ENCODE measurements around the gene FAM32A. TPM values are rescaled to one million over a fixed set of nuclear protein-coding genes. Genes with fewer than 3 reads are reported as not detected.

FAM32A gene
- total RNA-seq, 1 donor from 2014 or later: 90.1 TPM

DNA sequence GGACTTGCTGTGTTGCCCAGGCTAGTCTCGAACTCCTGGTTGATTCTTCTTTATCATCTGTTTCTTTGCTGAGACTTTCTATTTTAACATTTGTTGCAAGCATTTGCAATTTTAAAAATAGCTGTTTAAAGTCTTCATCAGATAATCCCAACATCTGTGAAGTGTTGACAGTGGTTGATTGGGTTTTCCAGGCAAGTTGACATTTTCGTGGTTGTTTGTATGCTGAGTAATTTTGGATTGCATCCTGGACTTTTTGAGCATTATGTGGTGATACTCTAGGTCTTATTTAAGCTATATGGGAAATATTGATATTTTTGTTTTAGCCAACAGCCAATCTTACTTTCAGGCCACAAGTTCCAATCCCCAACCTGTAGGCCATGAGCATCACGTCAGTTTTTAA lies 37.6 kb downstream of the FAM32A start:
- Mint-ChIP-seq H3K36me3 (ENCODE audit: low read depth, unreplicated experiment) (peaks cover 59% of the 10 kb centered on the region), H3K27me3 (ENCODE audit: unreplicated experiment) (peaks cover 2% of the 10 kb centered on the region), H3K9me3 (ENCODE audit: unreplicated experiment) (peaks cover 12% of the 10 kb centered on the region), H3K27ac (ENCODE audit: unreplicated experiment) (no peak overlapping the region), H3K4me3 (ENCODE audit: unreplicated experiment) (peak overlapping the region; percentile 56), H3K4me1 (ENCODE audit: unreplicated experiment) (no peaks in the 10 kb centered on the region)
- TF ChIP-seq, protein P1, sequence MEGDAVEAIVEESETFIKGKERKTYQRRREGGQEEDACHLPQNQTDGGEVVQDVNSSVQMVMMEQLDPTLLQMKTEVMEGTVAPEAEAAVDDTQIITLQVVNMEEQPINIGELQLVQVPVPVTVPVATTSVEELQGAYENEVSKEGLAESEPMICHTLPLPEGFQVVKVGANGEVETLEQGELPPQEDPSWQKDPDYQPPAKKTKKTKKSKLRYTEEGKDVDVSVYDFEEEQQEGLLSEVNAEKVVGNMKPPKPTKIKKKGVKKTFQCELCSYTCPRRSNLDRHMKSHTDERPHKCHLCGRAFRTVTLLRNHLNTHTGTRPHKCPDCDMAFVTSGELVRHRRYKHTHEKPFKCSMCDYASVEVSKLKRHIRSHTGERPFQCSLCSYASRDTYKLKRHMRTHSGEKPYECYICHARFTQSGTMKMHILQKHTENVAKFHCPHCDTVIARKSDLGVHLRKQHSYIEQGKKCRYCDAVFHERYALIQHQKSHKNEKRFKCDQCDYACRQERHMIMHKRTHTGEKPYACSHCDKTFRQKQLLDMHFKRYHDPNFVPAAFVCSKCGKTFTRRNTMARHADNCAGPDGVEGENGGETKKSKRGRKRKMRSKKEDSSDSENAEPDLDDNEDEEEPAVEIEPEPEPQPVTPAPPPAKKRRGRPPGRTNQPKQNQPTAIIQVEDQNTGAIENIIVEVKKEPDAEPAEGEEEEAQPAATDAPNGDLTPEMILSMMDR (IDR thresholded peaks at IDR 0.05; ENCODE audit: unreplicated experiment): no peak
- DNase-seq (ENCODE audit: low spot score): no peak

DNA sequence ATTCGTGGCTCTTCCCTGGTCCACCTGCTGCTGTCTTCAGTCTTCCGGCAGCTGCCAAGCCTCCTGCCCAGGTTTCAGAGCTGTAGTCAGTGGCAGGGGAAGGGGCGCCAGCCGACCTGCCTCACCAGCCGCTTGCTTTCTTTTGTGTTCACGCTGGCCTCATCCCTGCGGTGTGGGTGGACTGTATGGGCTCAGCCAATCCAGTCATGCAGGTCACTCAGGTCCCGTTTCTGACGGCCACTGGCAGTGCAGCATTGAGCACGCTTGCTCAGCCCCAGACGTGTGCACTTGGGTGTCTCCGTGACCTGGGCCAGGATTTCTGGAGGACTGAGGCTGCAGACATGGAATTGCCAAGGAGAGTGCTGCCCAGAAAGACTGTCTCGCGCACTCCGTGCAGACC lies 38.5 kb downstream of the FAM32A start:
- H3K27me3 Mint-ChIP-seq (ENCODE audit: unreplicated experiment): peaks cover 1% of the 10 kb centered on the region
- TF ChIP-seq, protein P1 (IDR thresholded peaks at IDR 0.05; ENCODE audit: unreplicated experiment): no peak
- H3K4me1 Mint-ChIP-seq (ENCODE audit: unreplicated experiment): no peaks in the 10 kb centered on the region
- H3K36me3 Mint-ChIP-seq (ENCODE audit: low read depth, unreplicated experiment): peaks cover 49% of the 10 kb centered on the region
- H3K27ac Mint-ChIP-seq (ENCODE audit: unreplicated experiment): no peak overlapping the region
- no peak for DNase-seq (ENCODE audit: low spot score)
- no peak overlapping the region for H3K4me3 Mint-ChIP-seq (ENCODE audit: unreplicated experiment)
- H3K9me3 Mint-ChIP-seq (ENCODE audit: unreplicated experiment): peaks cover 12% of the 10 kb centered on the region

DNA sequence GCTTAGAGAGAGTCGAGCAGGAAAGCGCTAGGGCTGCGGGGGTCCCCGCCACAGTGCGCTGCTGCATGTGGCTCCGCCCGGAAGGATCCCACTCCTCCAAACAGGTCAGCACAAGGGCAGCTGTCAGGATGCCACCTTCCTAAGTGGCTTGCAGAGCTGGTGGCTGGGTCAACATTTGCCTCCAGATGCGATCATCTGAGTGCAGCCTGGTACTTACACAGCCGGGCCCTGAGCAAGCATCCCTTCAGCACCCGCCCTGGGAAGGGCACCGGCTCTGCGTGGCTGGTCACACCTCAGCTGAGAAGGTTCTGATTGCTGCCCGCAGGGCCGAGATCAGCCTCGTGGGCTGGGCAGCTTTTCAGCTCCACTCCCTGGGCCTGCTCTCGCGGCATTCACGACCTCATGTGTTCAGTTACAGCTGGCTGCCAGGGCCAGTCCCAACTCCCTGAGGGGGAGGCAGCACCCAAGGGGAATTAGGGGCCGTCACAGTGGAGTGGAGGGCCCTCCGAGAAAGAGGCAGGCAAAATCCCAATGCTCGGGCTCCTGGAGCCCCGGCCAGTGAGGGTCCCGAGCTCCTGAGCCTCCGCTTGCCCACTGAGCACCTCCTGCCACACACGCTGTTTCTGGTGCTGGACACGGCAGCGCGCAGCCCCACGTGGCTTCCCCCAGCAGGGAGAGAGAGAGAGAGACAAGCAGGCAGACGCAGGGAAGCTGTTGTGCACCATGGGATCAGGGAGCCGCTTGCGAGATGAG lies 39.3 kb downstream of the FAM32A start:
- DNase-seq (ENCODE audit: low spot score): no peak
- Mint-ChIP-seq H3K9me3 (ENCODE audit: unreplicated experiment) (peaks cover 12% of the 10 kb centered on the region), H3K27ac (ENCODE audit: unreplicated experiment) (no peak overlapping the region), H3K27me3 (ENCODE audit: unreplicated experiment) (no peaks in the 10 kb centered on the region), H3K4me3 (ENCODE audit: unreplicated experiment) (no peak overlapping the region), H3K36me3 (ENCODE audit: low read depth, unreplicated experiment) (peaks cover 47% of the 10 kb centered on the region), H3K4me1 (ENCODE audit: unreplicated experiment) (no peaks in the 10 kb centered on the region)
- TF ChIP-seq, protein P1 (IDR thresholded peaks at IDR 0.05; ENCODE audit: unreplicated experiment): no peak

DNA sequence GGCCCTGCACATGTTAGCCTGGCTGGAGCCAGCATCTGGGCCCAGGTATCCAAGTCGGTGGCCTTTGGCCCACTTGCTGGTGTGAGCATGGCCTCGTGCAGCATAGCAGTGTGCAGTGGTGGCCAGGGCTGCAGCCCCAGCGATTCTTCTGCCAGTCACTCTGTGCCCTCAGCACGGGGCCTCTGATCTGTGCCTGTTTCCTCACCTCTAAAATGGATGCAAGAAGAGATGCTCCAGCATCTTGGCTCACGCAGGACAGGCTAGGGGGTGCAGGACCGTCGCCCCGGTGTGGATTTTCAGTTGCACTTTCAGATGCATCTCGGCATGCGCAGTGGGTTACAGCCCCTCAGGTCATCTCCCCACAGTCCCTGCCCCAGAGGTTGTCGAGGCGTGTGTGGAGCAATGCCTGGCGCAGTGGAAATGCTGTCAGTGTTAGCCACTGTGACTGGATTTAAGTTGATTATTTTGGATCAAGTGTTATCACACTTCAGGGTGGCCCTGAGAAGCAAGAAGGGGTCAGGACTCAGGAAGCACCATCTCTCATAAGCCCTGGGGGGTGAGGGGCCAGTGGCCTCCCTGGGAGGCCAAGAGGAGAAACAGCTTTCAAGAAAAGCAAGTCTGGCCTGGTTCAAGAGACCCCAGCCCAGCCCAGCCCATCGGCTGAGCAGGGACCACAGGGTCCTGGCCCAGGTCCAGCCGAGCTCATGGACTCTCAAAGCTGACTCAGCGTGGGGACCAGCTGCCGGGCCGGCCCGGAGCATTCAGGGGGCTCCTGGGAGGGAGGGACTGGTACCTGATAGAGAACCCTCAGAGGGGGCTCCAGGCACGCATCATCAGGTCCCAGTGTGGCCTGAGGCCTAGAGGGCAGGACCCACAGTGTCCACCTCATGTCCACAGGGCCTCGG lies 40.3 kb downstream of the FAM32A start:
- no peak overlapping the region for H3K27ac Mint-ChIP-seq (ENCODE audit: unreplicated experiment)
- no peak for DNase-seq (ENCODE audit: low spot score)
- TF ChIP-seq, protein P1 (IDR thresholded peaks at IDR 0.05; ENCODE audit: unreplicated experiment): no peak
- no peaks in the 10 kb centered on the region for H3K27me3 Mint-ChIP-seq (ENCODE audit: unreplicated experiment)
- H3K36me3 Mint-ChIP-seq (ENCODE audit: low read depth, unreplicated experiment): peaks cover 42% of the 10 kb centered on the region
- no peaks in the 10 kb centered on the region for H3K4me1 Mint-ChIP-seq (ENCODE audit: unreplicated experiment)
- H3K9me3 Mint-ChIP-seq (ENCODE audit: unreplicated experiment): peaks cover 6% of the 10 kb centered on the region
- H3K4me3 Mint-ChIP-seq (ENCODE audit: unreplicated experiment): no peak overlapping the region
